AG08396 (cell line): Measurements from ENCODE around the gene ST3GAL4.

Experiments
- DNase-seq: peaks from one replicate; pipeline ENCODE4 v3.0.0; 2012; ENCODE audit warnings: low spot score, mixed read lengths

Gene ST3GAL4

GRCh38 chr11:126452241-126453101 lies 97.0 kb downstream of the ST3GAL4 start:
- DNase-seq: no peak

DNA sequence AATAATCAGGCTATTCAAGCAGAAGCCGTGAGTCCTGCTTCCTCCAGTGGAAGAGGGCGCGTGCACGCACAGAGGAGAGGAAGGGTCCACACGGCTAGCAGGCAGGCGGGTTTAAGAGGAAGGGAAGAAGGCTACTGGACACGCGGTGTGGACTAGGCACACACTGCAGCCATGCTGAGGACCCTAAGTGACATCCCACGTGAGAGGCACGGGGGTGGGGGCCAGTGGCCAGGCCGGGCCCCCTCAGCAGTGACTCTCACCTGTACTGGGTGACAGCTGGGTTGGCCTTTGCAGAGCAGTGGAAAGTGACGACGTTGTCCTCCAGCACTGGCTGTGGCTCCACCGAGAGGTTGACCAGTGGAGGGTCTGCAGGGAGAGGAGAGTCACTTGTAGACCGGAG lies 100.6 kb downstream of the ST3GAL4 start:
- DNase-seq: no peak

DNA sequence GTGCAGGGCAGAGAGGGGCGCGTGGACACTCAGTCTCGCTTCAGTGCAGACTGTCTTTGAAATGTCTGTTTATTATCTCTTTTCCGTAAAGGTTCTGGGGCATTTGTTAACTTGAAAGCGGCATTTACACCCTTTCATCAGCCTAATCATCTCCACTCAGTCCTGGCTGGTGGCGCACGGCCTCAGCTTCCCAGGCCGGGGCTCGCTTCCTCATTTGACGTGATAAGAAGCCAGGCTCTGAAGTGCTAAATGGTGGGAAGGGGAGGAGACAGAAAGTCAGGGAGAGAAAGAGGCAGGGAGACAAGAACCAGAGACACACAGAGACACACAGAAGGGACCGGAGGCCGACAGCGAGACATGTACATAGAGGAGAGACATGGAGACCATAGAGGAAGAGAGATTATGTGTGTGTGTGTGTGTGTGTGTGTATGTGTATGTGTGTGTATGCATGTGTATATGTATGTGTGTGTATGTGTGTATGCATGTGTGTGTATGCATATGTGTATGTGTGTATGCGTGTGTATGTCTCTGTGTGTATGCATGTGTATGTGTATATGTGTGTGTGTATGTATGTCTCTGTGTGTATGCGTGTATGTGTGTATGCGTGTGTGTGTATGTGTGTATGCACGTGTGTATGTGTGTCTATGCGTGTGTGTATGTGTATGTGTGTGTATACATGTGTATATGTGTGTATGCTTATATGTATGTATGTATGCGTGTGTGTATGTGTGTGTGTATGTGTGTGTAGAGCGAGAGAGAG lies 101.5 kb downstream of the ST3GAL4 start:
- DNase-seq: no peak

DNA sequence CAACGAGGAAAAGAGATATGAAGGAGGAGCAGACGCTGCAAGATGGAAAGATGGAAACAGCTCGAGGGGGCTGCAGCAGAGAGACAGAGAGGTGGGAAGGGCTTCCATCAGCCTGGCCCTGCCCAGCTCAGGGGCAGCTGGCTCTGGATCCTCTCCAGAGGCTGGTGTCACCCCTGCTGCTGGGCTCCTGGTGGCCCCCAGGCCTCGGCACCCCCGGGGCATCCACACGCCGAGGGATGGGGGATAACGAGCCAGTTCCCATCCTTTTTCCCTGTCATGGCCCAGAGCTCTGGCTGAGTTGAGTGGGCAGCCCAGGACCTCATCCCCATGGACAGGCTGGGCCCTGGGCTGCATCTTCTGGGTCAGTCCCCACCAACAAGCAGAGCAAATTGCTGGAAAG lies 102.3 kb downstream of the ST3GAL4 start:
- no peak for DNase-seq

- DNase-seq: peak; percentile 35
Measured at GRCh38 chr11:126459691-126460281, 104.3 kb downstream of the ST3GAL4 start.

DNA sequence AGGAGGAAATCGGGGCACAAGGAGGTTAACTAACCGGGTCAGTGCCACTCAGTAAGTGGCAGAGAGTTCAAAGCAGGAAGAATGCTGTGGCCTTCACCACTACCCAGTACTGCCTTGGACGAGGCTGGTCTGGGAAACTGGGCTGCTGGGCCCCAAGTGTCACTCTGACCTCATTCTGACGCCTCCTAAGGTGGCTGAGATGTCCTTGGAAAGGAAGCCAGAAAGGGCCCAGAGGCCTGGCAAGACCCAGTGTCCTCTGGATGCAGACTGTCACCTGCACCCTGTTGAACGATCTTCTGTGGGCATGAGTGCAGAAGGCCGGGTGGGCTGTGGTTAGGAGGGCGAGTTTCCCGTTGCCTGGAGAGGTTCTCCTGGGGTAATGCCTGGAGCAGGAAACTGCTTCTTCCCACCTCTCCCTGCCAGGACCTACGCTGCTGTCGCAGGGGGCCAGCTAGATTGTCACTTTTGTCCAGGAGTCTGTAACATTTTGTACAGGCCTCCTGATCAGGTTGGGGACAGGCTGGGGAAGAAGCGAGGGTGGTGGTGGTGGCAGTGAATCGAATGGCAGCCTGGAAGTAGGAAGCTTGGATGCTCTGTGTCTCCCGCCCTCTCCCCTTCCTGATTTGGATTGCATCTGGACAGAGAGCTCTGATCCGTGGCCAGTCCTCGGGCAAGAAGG lies 105.1 kb downstream of the ST3GAL4 start:
- no peak for DNase-seq

- DNase-seq: no peak
Measured at GRCh38 chr11:126461096-126461440, 105.6 kb downstream of the ST3GAL4 start.

GRCh38 chr11:126461996-126462395 lies 106.5 kb downstream of the ST3GAL4 start:
- no peak for DNase-seq

DNA sequence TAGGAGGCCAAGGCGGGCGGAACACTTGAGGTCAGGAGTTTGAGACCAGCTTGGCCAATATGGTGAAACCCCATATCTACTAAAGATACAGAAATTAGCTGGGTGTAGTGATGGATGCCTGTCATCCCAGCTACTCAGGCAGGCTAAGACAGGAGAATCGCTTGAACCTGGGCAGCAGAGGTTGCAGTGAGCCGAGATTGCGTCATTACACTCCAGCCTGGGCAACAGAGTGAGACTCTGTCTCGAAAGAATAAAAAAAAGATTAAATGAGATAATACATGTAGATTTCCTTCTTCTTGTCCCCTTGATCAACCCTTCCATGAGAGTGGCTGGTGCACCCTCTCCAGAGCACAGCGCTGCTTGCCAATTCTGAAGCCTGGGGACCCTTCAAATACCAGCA lies 106.9 kb downstream of the ST3GAL4 start:
- DNase-seq: no peak
